GM06990 (cell line): ENCODE measurements around the gene APOA1.

ENCODE experiments used
- DNase-seq: peaks from one replicate; pipeline ENCODE4 v3.0.0-alpha.2; 2011; ENCODE audit not compliant: insufficient read length; ENCODE audit errors: extremely low read depth
- H3K27me3 ChIP-seq: replicated peaks from 2 replicates; pipeline ENCODE4 v1.6.0; 2011; ENCODE audit warnings: low read length; ENCODE audit not compliant: control insufficient read depth, insufficient read depth
- H3K36me3 ChIP-seq: 2 replicates; pipeline ENCODE4 v1.5.1; 2011; ENCODE audit warnings: low read length; ENCODE audit not compliant: control insufficient read depth, insufficient read depth
- H3K4me3 ChIP-seq: replicated peaks from 2 replicates; pipeline ENCODE4 v1.5.1; 2011; ENCODE audit warnings: low read depth, mild to moderate bottlenecking, control low read depth, low read length
- CTCF ChIP-seq: IDR thresholded peaks from 2 replicates; pipeline ENCODE4 v1.5.1; 2011; ENCODE audit warnings: low read length, control low read depth, mild to moderate bottlenecking, inconsistent platforms; ENCODE audit not compliant: insufficient read depth, poor library complexity, severe bottlenecking

APOA1 gene

GRCh38 chr11:116832350-116833290 is 4.8 kb downstream of the APOA1 start:
- no peak for DNase-seq
- H3K27me3 ChIP-seq: no peaks in the 10 kb centered on the region
- TF ChIP-seq CTCF: no peak
- H3K4me3 ChIP-seq: no peak overlapping the region
- H3K36me3 ChIP-seq: no peaks in the 10 kb centered on the region

- no peaks in the 10 kb centered on the region for H3K36me3 ChIP-seq
- H3K27me3 ChIP-seq: no peaks in the 10 kb centered on the region
- no peak for DNase-seq
- no peak for TF ChIP-seq CTCF
- no peak overlapping the region for H3K4me3 ChIP-seq
Observed at GRCh38 chr11:116831790-116832349, 5.6 kb downstream of the APOA1 start.

GRCh38 chr11:116830184-116830912 is 7.1 kb downstream of the APOA1 start:
- Histone ChIP-seq H3K36me3 (no peaks in the 10 kb centered on the region), H3K4me3 (no peak overlapping the region), H3K27me3 (no peaks in the 10 kb centered on the region)
- DNase-seq: no peak
- TF ChIP-seq CTCF: no peak

GRCh38 chr11:116829525-116830183 is 7.8 kb downstream of the APOA1 start, which contains the start of gene APOC3:
Gene APOC3 (plus strand): TSS chr11:116829907. CDS start chr11:116830583, 676 bp downstream.
- TF ChIP-seq CTCF: no peak
- H3K4me3 ChIP-seq: no peak within 1 kb of the TSS

GRCh38 chr11:116828632-116829524 is 8.5 kb downstream of the APOA1 start:
- no peak for DNase-seq
- TF ChIP-seq CTCF: no peak
- no peak overlapping the region for H3K4me3 ChIP-seq
- no peaks in the 10 kb centered on the region for H3K36me3 ChIP-seq
- H3K27me3 ChIP-seq: no peaks in the 10 kb centered on the region

More at GRCh38 chr11:116829525-116830183, 7.8 kb downstream of the APOA1 start, which contains the start of gene APOC3:
- no peak for DNase-seq
- no peaks in the 10 kb centered on the region for H3K36me3 ChIP-seq
- H3K27me3 ChIP-seq: no peaks in the 10 kb centered on the region
